SK-N-SH treated with all-trans-retinoic acid at 6 μM for 48 hours (cell line): ENCODE data around the gene CFTR.

Experiments used
- ATAC-seq: fragments of 200-7000 bp; cut with Tn5 transposase; 3 replicates; pipeline ENCODE4 v1.9.1; 2020; ENCODE audit warnings: mild to moderate bottlenecking, moderate library complexity
- ARNTL ChIP-seq: fragments of 450-650 bp; formaldehyde crosslinking; IDR thresholded peaks from 2 replicates; pipeline ENCODE4 v1.5.0; 2020; ENCODE audit warnings: low read depth, mild to moderate bottlenecking, moderate library complexity, borderline replicate concordance
- BACH2 ChIP-seq: fragments of 250-450 bp; sonication (Bioruptor Pico); IDR thresholded peaks from 2 replicates; pipeline ENCODE4 v1.9.0; 2021; ENCODE audit warnings: mild to moderate bottlenecking, borderline replicate concordance
- CSDC2 ChIP-seq: fragments of 250-450 bp; sonication (Bioruptor Pico); IDR thresholded peaks from 2 replicates; pipeline ENCODE4 v1.5.0; 2020; ENCODE audit warnings: mild to moderate bottlenecking, moderate library complexity
- ESRRG ChIP-seq: fragments of 250-450 bp; sonication (Bioruptor Pico); IDR thresholded peaks from 2 replicates; pipeline ENCODE4 v1.6.1; 2021; ENCODE audit warnings: mild to moderate bottlenecking
- ISL1 ChIP-seq: fragments of 250-450 bp; sonication (Bioruptor Pico); IDR thresholded peaks from 2 replicates; pipeline ENCODE4 v2.1.2; 2022; ENCODE audit warnings: mild to moderate bottlenecking, moderate library complexity
- RARB ChIP-seq: fragments of 250-450 bp; sonication (Bioruptor Pico); IDR thresholded peaks from 2 replicates; pipeline ENCODE4 v1.8.0; 2021; ENCODE audit warnings: mild to moderate bottlenecking, moderate library complexity
- SNAI2 ChIP-seq: fragments of 250-450 bp; sonication (Bioruptor Pico); IDR thresholded peaks from 2 replicates; pipeline ENCODE4 v1.5.0; 2020; ENCODE audit warnings: mild to moderate bottlenecking, moderate library complexity
- TOX ChIP-seq: fragments of 250-450 bp; sonication (Bioruptor Pico); IDR thresholded peaks from 2 replicates; pipeline ENCODE4 v1.8.0; 2021; ENCODE audit warnings: mild to moderate bottlenecking, moderate library complexity, borderline replicate concordance
- ZC3H10 ChIP-seq: fragments of 250-450 bp; sonication (Bioruptor Pico); IDR thresholded peaks from 2 replicates; pipeline ENCODE4 v1.5.1; 2021; ENCODE audit warnings: mild to moderate bottlenecking, moderate library complexity
- ZFP3 ChIP-seq: fragments of 250-450 bp; sonication (Bioruptor Pico); IDR thresholded peaks from 2 replicates; pipeline ENCODE4 v1.5.0; 2020; ENCODE audit warnings: mild to moderate bottlenecking, moderate library complexity
- ZFP30 ChIP-seq: fragments of 450-650 bp; formaldehyde crosslinking; IDR thresholded peaks from 2 replicates; pipeline ENCODE4 v1.5.0; 2022; ENCODE audit warnings: mild to moderate bottlenecking, moderate library complexity
- ZNF70 ChIP-seq: fragments of 450-650 bp; formaldehyde crosslinking; IDR thresholded peaks from 2 replicates; pipeline ENCODE4 v1.5.0; 2020; ENCODE audit warnings: mild to moderate bottlenecking, moderate library complexity
- ZNF8 ChIP-seq: fragments of 450-650 bp; formaldehyde crosslinking; IDR thresholded peaks from 2 replicates; pipeline ENCODE4 v1.5.0; 2020; ENCODE audit warnings: mild to moderate bottlenecking, moderate library complexity
- TF ChIP-seq, protein P1 (sequence below): fragments of 250-450 bp; sonication (Bioruptor Pico); IDR thresholded peaks from 2 replicates; pipeline ENCODE4 v1.8.0; 2020; ENCODE audit warnings: mild to moderate bottlenecking, moderate library complexity, borderline replicate concordance
- TF ChIP-seq, protein P2 (sequence below): fragments of 250-450 bp; sonication (Bioruptor Pico); IDR thresholded peaks from 2 replicates; pipeline ENCODE4 v1.8.0; 2021; ENCODE audit warnings: low read depth, mild to moderate bottlenecking, moderate library complexity, borderline replicate concordance
- TF ChIP-seq, protein P3 (sequence below): fragments of 250-450 bp; sonication (Bioruptor Pico); IDR thresholded peaks from 2 replicates; pipeline ENCODE4 v1.5.1; 2021; ENCODE audit warnings: mild to moderate bottlenecking, moderate library complexity
- TF ChIP-seq, protein P4 (sequence below): fragments of 250-450 bp; sonication (Bioruptor Pico); IDR thresholded peaks from 2 replicates; pipeline ENCODE4 v1.5.0; 2020; ENCODE audit warnings: mild to moderate bottlenecking, moderate library complexity

Gene CFTR

DNA sequence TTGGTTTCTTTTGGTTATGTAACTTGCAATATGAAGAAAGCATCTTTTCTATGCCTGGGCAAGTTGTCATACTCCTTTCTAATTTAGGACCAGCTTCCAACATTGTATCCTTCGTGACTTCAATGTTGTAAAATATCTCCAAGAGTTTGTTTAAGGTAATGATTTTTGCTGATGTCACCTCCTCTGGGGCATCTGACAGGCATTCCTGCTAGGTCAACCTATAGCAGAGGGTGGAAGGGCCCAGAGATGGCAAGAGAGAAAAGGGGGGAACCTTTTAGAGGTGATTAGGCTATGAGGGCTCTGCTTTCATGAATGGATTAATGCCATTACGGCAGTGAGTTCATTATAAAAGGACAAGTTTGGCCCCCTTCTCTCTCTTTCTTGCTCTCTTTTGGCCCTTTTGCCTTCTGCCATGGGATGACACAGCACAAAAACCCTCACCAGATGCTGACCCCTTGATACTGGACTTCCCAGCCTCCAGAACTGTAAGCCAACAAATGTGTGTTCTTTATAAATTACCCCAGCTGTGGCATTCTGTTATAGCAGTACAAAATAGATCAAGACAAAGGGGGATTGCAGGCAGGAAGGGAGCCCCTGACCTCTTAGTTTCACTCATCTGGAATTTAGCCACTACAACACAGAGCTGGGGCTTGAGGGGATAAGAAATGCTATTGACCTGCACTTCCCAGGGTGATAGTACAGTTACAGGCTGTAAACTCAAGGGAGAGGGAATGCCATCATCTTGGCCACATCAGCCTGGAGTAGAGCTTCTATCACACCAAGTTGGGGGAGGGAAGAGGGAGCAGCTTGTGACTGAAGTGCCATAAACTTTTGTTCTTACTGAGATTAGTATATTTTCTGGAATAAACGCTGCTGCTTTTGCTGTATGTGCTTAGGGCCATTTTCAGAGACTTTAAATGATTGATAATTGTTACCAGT lies 195.9 kb downstream of the CFTR start:
- TF ChIP-seq CSDC2 = no peak
- TF ChIP-seq ARNTL (CRISPR knock-in tag) = no peak
- no peak for TF ChIP-seq RARB (CRISPR knock-in tag)
- TF ChIP-seq ZFP30 (CRISPR knock-in tag) = no peak
- TF ChIP-seq, protein P1, sequence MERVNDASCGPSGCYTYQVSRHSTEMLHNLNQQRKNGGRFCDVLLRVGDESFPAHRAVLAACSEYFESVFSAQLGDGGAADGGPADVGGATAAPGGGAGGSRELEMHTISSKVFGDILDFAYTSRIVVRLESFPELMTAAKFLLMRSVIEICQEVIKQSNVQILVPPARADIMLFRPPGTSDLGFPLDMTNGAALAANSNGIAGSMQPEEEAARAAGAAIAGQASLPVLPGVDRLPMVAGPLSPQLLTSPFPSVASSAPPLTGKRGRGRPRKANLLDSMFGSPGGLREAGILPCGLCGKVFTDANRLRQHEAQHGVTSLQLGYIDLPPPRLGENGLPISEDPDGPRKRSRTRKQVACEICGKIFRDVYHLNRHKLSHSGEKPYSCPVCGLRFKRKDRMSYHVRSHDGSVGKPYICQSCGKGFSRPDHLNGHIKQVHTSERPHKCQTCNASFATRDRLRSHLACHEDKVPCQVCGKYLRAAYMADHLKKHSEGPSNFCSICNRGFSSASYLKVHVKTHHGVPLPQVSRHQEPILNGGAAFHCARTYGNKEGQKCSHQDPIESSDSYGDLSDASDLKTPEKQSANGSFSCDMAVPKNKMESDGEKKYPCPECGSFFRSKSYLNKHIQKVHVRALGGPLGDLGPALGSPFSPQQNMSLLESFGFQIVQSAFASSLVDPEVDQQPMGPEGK = no peak
- TF ChIP-seq ESRRG (CRISPR knock-in tag) = no peak
- TF ChIP-seq TOX (CRISPR knock-in tag) = no peak
- no peak for TF ChIP-seq ZNF70
- TF ChIP-seq, protein P2, sequence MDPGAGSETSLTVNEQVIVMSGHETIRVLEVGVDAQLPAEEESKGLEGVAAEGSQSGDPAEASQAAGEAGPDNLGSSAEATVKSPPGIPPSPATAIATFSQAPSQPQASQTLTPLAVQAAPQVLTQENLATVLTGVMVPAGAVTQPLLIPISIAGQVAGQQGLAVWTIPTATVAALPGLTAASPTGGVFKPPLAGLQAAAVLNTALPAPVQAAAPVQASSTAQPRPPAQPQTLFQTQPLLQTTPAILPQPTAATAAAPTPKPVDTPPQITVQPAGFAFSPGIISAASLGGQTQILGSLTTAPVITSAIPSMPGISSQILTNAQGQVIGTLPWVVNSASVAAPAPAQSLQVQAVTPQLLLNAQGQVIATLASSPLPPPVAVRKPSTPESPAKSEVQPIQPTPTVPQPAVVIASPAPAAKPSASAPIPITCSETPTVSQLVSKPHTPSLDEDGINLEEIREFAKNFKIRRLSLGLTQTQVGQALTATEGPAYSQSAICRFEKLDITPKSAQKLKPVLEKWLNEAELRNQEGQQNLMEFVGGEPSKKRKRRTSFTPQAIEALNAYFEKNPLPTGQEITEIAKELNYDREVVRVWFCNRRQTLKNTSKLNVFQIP (CRISPR knock-in tag) = no peak
- TF ChIP-seq ZFP3 (CRISPR knock-in tag) = no peak
- TF ChIP-seq ZC3H10 = no peak
- ATAC-seq = no peak

DNA sequence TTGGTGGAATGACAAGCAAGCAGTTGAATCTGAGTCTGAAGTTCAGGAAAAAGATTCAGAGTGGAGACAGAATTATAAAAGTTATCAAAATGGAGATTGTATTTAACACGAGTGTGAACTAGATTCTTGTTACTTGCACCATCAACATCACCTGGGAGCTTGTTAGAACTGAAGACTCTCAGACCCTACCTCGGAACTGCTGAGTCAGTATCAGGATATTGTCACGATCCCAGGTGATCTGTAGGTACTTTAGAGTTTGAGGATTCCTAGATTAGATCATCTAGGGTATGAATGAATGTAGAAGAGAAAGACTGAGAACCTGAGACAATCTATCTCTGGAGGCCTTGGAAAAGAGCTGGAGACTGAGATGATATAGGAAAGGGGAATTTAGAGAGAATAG lies 199.3 kb downstream of the CFTR start:
- TF ChIP-seq ZNF8 (CRISPR knock-in tag) = no peak
- TF ChIP-seq SNAI2 = no peak
- TF ChIP-seq BACH2 (CRISPR knock-in tag) = no peak
- TF ChIP-seq ISL1 (CRISPR knock-in tag) = no peak
- no peak for TF ChIP-seq ZNF70
- no peak for TF ChIP-seq ARNTL (CRISPR knock-in tag)
- TF ChIP-seq, protein P1 = no peak
- TF ChIP-seq, protein P2 (CRISPR knock-in tag) = no peak
- no peak for TF ChIP-seq ZFP3 (CRISPR knock-in tag)
- TF ChIP-seq ZFP30 (CRISPR knock-in tag) = no peak
- TF ChIP-seq ZC3H10 = no peak
- no peak for TF ChIP-seq RARB (CRISPR knock-in tag)
- TF ChIP-seq, protein P3, sequence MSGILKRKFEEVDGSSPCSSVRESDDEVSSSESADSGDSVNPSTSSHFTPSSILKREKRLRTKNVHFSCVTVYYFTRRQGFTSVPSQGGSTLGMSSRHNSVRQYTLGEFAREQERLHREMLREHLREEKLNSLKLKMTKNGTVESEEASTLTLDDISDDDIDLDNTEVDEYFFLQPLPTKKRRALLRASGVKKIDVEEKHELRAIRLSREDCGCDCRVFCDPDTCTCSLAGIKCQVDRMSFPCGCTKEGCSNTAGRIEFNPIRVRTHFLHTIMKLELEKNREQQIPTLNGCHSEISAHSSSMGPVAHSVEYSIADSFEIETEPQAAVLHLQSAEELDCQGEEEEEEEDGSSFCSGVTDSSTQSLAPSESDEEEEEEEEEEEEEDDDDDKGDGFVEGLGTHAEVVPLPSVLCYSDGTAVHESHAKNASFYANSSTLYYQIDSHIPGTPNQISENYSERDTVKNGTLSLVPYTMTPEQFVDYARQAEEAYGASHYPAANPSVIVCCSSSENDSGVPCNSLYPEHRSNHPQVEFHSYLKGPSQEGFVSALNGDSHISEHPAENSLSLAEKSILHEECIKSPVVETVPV = no peak
- no peak for ATAC-seq

DNA sequence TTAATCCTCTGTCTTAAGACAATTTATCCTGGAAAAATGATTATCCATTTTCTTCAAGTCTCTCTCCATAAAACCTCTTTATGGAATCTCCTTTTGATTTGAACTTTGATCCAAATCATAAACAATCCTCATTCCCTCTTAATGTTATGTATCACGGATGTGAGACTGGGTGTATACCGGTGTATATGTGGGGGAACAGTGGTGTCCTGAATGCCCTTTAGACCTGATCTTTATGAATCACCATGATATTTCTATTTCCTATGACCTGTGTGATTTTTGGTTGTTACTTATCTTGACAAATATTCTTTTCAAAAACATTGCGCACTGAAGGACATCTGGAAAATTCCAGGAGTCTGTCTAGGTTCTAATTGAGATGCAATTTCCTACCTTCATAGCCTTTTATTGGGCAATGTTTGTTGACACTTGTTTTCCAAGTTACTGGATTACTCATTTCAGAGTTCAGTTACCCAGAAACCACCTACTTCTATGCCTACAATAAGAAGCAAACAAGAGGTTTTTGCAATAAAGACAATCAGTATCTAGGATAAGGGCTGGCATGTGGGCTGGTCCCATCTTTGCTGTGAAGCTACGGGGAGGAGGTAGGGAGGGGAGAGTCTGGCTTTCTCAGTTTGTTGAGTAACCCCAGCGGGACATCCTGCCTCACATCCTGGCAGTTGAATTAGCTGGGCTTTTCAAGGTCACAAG lies 203.0 kb downstream of the CFTR start:
- TF ChIP-seq, protein P4, sequence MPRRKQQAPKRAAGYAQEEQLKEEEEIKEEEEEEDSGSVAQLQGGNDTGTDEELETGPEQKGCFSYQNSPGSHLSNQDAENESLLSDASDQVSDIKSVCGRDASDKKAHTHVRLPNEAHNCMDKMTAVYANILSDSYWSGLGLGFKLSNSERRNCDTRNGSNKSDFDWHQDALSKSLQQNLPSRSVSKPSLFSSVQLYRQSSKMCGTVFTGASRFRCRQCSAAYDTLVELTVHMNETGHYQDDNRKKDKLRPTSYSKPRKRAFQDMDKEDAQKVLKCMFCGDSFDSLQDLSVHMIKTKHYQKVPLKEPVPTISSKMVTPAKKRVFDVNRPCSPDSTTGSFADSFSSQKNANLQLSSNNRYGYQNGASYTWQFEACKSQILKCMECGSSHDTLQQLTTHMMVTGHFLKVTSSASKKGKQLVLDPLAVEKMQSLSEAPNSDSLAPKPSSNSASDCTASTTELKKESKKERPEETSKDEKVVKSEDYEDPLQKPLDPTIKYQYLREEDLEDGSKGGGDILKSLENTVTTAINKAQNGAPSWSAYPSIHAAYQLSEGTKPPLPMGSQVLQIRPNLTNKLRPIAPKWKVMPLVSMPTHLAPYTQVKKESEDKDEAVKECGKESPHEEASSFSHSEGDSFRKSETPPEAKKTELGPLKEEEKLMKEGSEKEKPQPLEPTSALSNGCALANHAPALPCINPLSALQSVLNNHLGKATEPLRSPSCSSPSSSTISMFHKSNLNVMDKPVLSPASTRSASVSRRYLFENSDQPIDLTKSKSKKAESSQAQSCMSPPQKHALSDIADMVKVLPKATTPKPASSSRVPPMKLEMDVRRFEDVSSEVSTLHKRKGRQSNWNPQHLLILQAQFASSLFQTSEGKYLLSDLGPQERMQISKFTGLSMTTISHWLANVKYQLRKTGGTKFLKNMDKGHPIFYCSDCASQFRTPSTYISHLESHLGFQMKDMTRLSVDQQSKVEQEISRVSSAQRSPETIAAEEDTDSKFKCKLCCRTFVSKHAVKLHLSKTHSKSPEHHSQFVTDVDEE (CRISPR knock-in tag) = no peak
- no peak for ATAC-seq
